Neural progenitor cell (in vitro differentiated cells): ENCODE measurements around the gene GGA1. TPM values are rescaled to one million over a fixed set of nuclear protein-coding genes. Genes with fewer than 3 reads are reported as not detected.

Source experiments
- DNase-seq: peaks from one replicate; pipeline ENCODE4 v3.0.0-alpha.2; 2016; ENCODE audit warnings: low spot score
- H2AFZ ChIP-seq: fragments of 200-600 bp; sonication (generic); replicated peaks from 2 replicates; pipeline ENCODE4 v1.6.1; 2016; ENCODE audit warnings: antibody characterized with exemption
- H3F3A ChIP-seq: fragments of 200-600 bp; sonication (generic); 2 replicates; pipeline ENCODE4 v1.6.1; 2016; ENCODE audit warnings: antibody characterized with exemption, low read depth
- H3K27ac ChIP-seq: fragments of 200-600 bp; sonication (generic); 2 replicates; pipeline ENCODE4 v1.5.1; 2016; ENCODE audit warnings: mild to moderate bottlenecking
- H3K27me3 ChIP-seq: fragments of 200-600 bp; sonication (generic); 2 replicates; pipeline ENCODE4 v1.6.1; 2016; ENCODE audit warnings: mild to moderate bottlenecking, moderate library complexity
- H3K36me3 ChIP-seq: fragments of 200-600 bp; sonication (generic); 2 replicates; pipeline ENCODE4 v1.5.1; 2016
- H3K4me1 ChIP-seq: fragments of 200-600 bp; sonication (generic); 2 replicates; pipeline ENCODE4 v1.6.1; 2016; ENCODE audit warnings: mixed run types
- H3K4me2 ChIP-seq: fragments of 200-600 bp; sonication (generic); 2 replicates; pipeline ENCODE4 v1.6.1; 2016
- H3K4me3 ChIP-seq: fragments of 200-600 bp; sonication (generic); 2 replicates; pipeline ENCODE4 v1.5.1; 2016
- H3K79me2 ChIP-seq: fragments of 200-600 bp; sonication (generic); 2 replicates; pipeline ENCODE4 v1.6.1; 2016; ENCODE audit warnings: low read depth
- H3K9ac ChIP-seq: fragments of 200-600 bp; sonication (generic); 2 replicates; pipeline ENCODE4 v1.6.1; 2016
- H3K9me3 ChIP-seq: fragments of 200-600 bp; sonication (generic); 2 replicates; pipeline ENCODE4 v1.5.1; 2016; ENCODE audit warnings: low read depth
- H4K20me1 ChIP-seq: fragments of 200-600 bp; sonication (generic); 2 replicates; pipeline ENCODE4 v1.6.1; 2016; ENCODE audit warnings: low read depth
- H3K27ac Mint-ChIP-seq: 3 replicates; pipeline ENCODE4 v1.8.0; 2021; ENCODE audit warnings: mixed read lengths
- H3K27me3 Mint-ChIP-seq: 2 replicates; pipeline ENCODE4 v1.8.0; 2022; ENCODE audit warnings: low read depth, mild to moderate bottlenecking, inconsistent platforms, moderate library complexity, mixed read lengths; ENCODE audit not compliant: insufficient read depth
- H3K36me3 Mint-ChIP-seq: 3 replicates; pipeline ENCODE4 v1.8.0; 2021; ENCODE audit warnings: mixed read lengths
- H3K4me1 Mint-ChIP-seq: 3 replicates; pipeline ENCODE4 v1.8.0; 2021; ENCODE audit warnings: mixed read lengths
- H3K4me3 Mint-ChIP-seq: 3 replicates; pipeline ENCODE4 v1.8.0; 2021; ENCODE audit warnings: mild to moderate bottlenecking, moderate library complexity, mixed read lengths
- H3K9me3 Mint-ChIP-seq: 3 replicates; pipeline ENCODE4 v1.8.0; 2020; ENCODE audit warnings: mixed read lengths
- EZH2 ChIP-seq: fragments of 200-600 bp; sonication (generic); IDR thresholded peaks from 2 replicates; pipeline ENCODE4 v1.6.1; 2017; ENCODE audit warnings: antibody characterized with exemption, mild to moderate bottlenecking, moderate library complexity
- EZH2phosphoT487 ChIP-seq: fragments of 200-600 bp; sonication (generic); IDR thresholded peaks from 2 replicates; pipeline ENCODE4 v1.6.1; 2017; ENCODE audit warnings: antibody characterized with exemption
- total RNA-seq: library from RNA; depleted of rRNA; stranded (reverse); fragments of >200 nt; gene quantifications from 2 replicates; pipeline ENCODE4 v1.2.3, GENCODE V29; 2015; ENCODE audit warnings: low replicate concordance
- TF ChIP-seq, protein P1 (sequence below): fragments of 200-600 bp; sonication (generic); IDR thresholded peaks from 2 replicates; pipeline ENCODE4 v1.5.1; 2017; ENCODE audit warnings: antibody characterized with exemption, mild to moderate bottlenecking

Gene GGA1
- total RNA-seq, 1 donor from 2014 or later, result 62.3 TPM

DNA sequence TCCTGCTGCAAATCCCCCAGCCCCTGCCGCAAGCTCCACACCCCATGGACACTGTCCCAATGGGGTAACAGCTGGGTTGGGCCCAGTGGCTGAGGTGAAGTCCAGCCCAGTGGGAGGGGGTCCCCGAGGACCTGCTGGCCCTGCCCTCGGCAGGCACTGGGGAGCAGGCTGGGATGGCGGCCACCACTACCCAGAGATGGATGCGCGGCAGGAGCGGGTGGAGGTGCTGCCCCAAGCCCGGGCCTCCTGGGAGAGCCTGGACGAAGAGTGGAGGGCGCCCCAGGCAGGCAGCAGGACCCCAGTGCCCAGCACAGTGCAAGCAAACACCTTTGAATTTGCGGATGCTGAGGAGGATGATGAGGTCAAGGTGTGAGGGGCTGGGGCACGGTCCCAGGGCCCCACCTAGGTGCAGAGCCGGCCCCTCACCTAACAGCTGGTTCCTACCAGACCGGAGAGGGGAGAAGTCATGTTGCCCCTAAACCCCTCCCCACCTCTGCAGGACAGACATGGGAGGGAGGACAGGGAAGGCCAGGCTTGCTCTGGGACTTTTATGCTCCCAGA lies 40.1 kb upstream of the GGA1 start:
- Mint-ChIP-seq H3K36me3 (peaks cover 2% of the 10 kb centered on the region), H3K27ac (no peak overlapping the region), H3K4me1 (peaks cover 11% of the 10 kb centered on the region), H3K27me3 (peaks cover 8% of the 10 kb centered on the region), H3K4me3 (no peak overlapping the region), H3K9me3 (no peaks in the 10 kb centered on the region)
- Histone ChIP-seq H3K27ac (no peak overlapping the region), H3K27me3 (no peaks in the 10 kb centered on the region), H3F3A (no peaks in the 10 kb centered on the region), H3K9me3 (no peaks in the 10 kb centered on the region), H3K4me2 (no peak overlapping the region), H3K4me1 (no peaks in the 10 kb centered on the region), H3K79me2 (no peaks in the 10 kb centered on the region), H3K9ac (no peak overlapping the region), H3K36me3 (no peaks in the 10 kb centered on the region), H4K20me1 (no peaks in the 10 kb centered on the region), H3K4me3 (no peak overlapping the region), H2AFZ (no peak overlapping the region)
- TF ChIP-seq, protein P1, sequence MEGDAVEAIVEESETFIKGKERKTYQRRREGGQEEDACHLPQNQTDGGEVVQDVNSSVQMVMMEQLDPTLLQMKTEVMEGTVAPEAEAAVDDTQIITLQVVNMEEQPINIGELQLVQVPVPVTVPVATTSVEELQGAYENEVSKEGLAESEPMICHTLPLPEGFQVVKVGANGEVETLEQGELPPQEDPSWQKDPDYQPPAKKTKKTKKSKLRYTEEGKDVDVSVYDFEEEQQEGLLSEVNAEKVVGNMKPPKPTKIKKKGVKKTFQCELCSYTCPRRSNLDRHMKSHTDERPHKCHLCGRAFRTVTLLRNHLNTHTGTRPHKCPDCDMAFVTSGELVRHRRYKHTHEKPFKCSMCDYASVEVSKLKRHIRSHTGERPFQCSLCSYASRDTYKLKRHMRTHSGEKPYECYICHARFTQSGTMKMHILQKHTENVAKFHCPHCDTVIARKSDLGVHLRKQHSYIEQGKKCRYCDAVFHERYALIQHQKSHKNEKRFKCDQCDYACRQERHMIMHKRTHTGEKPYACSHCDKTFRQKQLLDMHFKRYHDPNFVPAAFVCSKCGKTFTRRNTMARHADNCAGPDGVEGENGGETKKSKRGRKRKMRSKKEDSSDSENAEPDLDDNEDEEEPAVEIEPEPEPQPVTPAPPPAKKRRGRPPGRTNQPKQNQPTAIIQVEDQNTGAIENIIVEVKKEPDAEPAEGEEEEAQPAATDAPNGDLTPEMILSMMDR, result no peak
- no peak for TF ChIP-seq EZH2phosphoT487
- TF ChIP-seq EZH2, result no peak
- DNase-seq, result no peak

DNA sequence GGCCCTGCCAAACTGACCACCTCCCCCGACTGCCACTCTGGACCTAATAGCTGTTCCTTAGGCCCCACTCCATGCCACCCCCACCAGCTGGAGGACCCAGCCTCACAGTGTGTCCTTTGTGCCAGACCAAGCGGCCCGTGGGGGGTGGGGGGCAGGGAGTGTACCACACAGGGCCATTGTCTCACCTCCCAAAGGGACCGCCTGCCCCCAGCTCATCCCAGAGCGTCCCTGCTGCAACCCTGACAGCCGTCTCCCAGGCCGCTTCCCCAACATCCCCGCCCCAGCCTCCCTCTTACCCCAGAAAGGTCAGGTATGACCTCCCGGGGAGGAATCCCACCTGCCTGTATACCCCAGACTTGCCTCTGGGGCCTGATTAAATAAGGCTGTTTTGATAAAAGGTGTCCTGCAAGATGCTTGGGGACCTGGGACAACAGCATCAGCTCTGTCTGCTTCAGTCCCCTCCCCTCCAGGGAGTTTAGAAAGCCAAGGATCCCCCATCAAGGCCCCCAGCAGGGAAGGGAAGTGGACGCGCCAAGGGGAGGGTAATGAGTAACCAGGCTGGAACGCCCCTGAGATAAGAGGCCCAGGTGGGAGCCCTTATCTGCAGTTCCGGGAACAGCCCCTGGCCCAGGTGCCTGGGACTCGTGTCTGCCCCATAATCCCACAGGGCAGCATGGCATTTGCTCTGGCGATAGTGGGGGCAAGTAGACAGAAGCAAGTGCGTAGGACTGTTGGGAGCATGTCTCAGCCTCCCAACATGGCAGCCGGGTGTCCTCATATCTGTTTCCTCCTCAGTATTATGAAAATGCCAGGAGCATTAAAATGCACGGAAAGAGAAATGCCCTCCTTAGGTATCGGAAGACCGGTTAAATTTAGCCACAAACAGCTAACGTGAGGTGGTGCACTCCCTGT lies 39.4 kb upstream of the GGA1 start:
- peaks cover 8% of the 10 kb centered on the region for H3K27me3 Mint-ChIP-seq
- DNase-seq, result no peak
- H2AFZ ChIP-seq, result no peak overlapping the region
- H3F3A ChIP-seq, result no peaks in the 10 kb centered on the region
- H3K9me3 ChIP-seq, result no peaks in the 10 kb centered on the region
- TF ChIP-seq, protein P1, result no peak
- TF ChIP-seq EZH2 (no peak), EZH2phosphoT487 (no peak)
- no peak overlapping the region for H3K9ac ChIP-seq
- no peak overlapping the region for H3K4me3 Mint-ChIP-seq
- H3K4me1 ChIP-seq, result no peaks in the 10 kb centered on the region
- H3K27ac Mint-ChIP-seq, result peak overlapping the region; percentile 69
- peaks cover 4% of the 10 kb centered on the region for H3K4me1 Mint-ChIP-seq
- no peaks in the 10 kb centered on the region for H3K79me2 ChIP-seq
- no peaks in the 10 kb centered on the region for H3K36me3 ChIP-seq
- H3K4me3 ChIP-seq, result no peak overlapping the region
- peaks cover 2% of the 10 kb centered on the region for H3K36me3 Mint-ChIP-seq
- no peaks in the 10 kb centered on the region for H3K27me3 ChIP-seq
- no peaks in the 10 kb centered on the region for H4K20me1 ChIP-seq
- no peaks in the 10 kb centered on the region for H3K9me3 Mint-ChIP-seq
- H3K4me2 ChIP-seq, result no peak overlapping the region
- no peak overlapping the region for H3K27ac ChIP-seq

DNA sequence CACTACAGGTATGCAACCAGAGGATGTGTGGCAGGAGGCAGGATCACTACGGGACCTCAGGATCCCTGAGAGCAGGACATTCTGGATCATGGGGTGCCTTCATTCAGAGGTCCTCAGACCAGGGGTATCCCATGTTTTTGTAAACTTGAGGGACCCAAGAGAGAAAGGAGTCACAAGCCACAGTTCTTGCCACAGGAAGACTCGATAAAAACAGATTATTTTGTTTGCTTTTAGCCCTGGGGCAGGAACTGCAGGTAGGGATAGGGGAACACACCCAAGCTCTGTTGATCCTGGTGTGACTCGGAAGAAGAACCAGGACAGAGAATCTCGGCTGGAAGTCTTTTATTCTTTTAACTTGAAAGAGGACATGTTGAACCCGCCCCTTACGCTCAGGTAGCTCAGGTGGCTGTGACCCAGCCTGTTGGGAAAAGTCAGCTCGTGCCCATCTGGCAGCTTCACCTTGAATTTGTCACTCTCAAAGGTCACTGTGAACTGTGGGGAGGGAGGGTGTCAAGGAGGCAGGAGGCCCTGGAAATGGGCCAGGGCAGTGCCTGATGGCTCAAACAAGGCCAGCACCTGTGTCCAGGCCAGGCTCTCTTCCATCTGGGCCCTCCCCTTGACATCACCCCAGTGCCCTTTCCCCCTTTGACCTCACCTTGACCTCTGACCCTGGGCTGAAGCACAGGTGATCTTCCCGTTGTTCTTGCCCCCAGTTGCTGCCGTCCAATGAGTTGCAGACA lies 38.5 kb upstream of the GGA1 start:
- no peaks in the 10 kb centered on the region for H3K79me2 ChIP-seq
- TF ChIP-seq EZH2phosphoT487, result no peak
- TF ChIP-seq, protein P1, result no peak
- TF ChIP-seq EZH2, result no peak
- H3F3A ChIP-seq, result no peaks in the 10 kb centered on the region
- H3K9me3 Mint-ChIP-seq, result no peaks in the 10 kb centered on the region
- H3K4me1 ChIP-seq, result no peaks in the 10 kb centered on the region
- H3K4me3 ChIP-seq, result no peak overlapping the region
- H2AFZ ChIP-seq, result no peak overlapping the region
- H3K36me3 Mint-ChIP-seq, result peaks cover 2% of the 10 kb centered on the region
- H3K36me3 ChIP-seq, result no peaks in the 10 kb centered on the region
- H3K27ac ChIP-seq, result no peak overlapping the region
- no peaks in the 10 kb centered on the region for H4K20me1 ChIP-seq
- peak overlapping the region; percentile 69 for H3K27ac Mint-ChIP-seq
- peaks cover 8% of the 10 kb centered on the region for H3K27me3 Mint-ChIP-seq
- no peak overlapping the region for H3K4me2 ChIP-seq
- peaks cover 4% of the 10 kb centered on the region for H3K4me1 Mint-ChIP-seq
- H3K9me3 ChIP-seq, result no peaks in the 10 kb centered on the region
- no peaks in the 10 kb centered on the region for H3K27me3 ChIP-seq
- no peak for DNase-seq
- H3K4me3 Mint-ChIP-seq, result peak overlapping the region; percentile 52
- no peak overlapping the region for H3K9ac ChIP-seq
